CD4-positive, alpha-beta T cell (primary cell): ENCODE results near the gene C19orf47. TPM values are rescaled to one million over a fixed set of nuclear protein-coding genes. Genes with fewer than 3 reads are reported as not detected.
A peak's percentile ranks its signal among the peaks of the same experiment; 100 is the strongest.

Source experiments
- ATAC-seq: fragments of 200-7000 bp; cut with Tn5 transposase; one replicate; pipeline ENCODE4 v1.10.0; 2022; ENCODE audit warnings: mild to moderate bottlenecking; ENCODE audit not compliant: poor library complexity
- CTCF ChIA-PET: fragments of 350-600 bp; sonication (Branson Sonifier 250); formaldehyde crosslinking; loops from one replicate; lab custom pipeline; 2021; ENCODE audit warnings: antibody characterized with exemption, inconsistent platforms; lab: Charles Lee
- POLR2A ChIA-PET: fragments of 350-600 bp; sonication (Branson Sonifier 250); formaldehyde crosslinking; loops from one replicate; lab custom pipeline; 2021; ENCODE audit warnings: antibody characterized with exemption, inconsistent platforms; lab: Charles Lee
- DNase-seq, 14 experiments: peaks; one replicate each; pipeline ENCODE4 v3.0.0-alpha.2; 2013 to 2020; ENCODE audit warnings: mixed read lengths in 2 of 14
- H3K27ac ChIP-seq, 2 donors: one replicate each; pipeline versions ENCODE4 v1.5.1 to v1.7.0; 2013; ENCODE audit warnings: low read length in 2 of 2, low read depth in 1 of 2, mild to moderate bottlenecking in 1 of 2
- H3K27me3 ChIP-seq, 2 experiments: 1 replicate in 1 of 2; 2 replicates in 1 of 2; pipeline versions ENCODE4 v1.6.1 to v1.7.0; 2013; ENCODE audit warnings: low read length in 2 of 2, control low read depth in 1 of 2, mild to moderate bottlenecking in 1 of 2, moderate library complexity in 1 of 2; ENCODE audit not compliant: insufficient read depth in 2 of 2, control insufficient read depth in 1 of 2
- H3K36me3 ChIP-seq: one replicate; pipeline ENCODE4 v1.6.1; 2013; ENCODE audit warnings: low read length, control low read depth; ENCODE audit not compliant: insufficient read depth
- H3K4me1 ChIP-seq: one replicate; pipeline ENCODE4 v1.6.1; 2013; ENCODE audit warnings: low read length, control low read depth; ENCODE audit not compliant: insufficient read depth
- H3K4me3 ChIP-seq: one replicate; pipeline ENCODE4 v1.5.1; 2013; ENCODE audit warnings: mild to moderate bottlenecking, low read length, moderate library complexity
- H3K9me3 ChIP-seq, 2 experiments: 1 replicate in 1 of 2; 2 replicates in 1 of 2; pipeline versions ENCODE4 v1.6.1 to v1.7.0; 2013; ENCODE audit warnings: low read length in 2 of 2, mild to moderate bottlenecking in 2 of 2, control low read depth in 1 of 2, moderate library complexity in 1 of 2; ENCODE audit not compliant: control insufficient read depth in 1 of 2, insufficient read depth in 1 of 2
- H3K27ac Mint-ChIP-seq: one replicate; pipeline ENCODE4 v1.8.0; 2020; ENCODE audit warnings: mixed read lengths
- H3K27me3 Mint-ChIP-seq: one replicate; pipeline ENCODE4 v1.8.0; 2021; ENCODE audit warnings: mixed read lengths
- H3K36me3 Mint-ChIP-seq: one replicate; pipeline ENCODE4 v1.8.0; 2021; ENCODE audit warnings: low read depth, mixed read lengths
- H3K4me1 Mint-ChIP-seq: one replicate; pipeline ENCODE4 v1.8.0; 2021; ENCODE audit warnings: low read depth, mixed read lengths
- H3K4me3 Mint-ChIP-seq: one replicate; pipeline ENCODE4 v1.8.0; 2020; ENCODE audit warnings: mild to moderate bottlenecking, mixed read lengths
- H3K9me3 Mint-ChIP-seq: one replicate; pipeline ENCODE4 v1.8.0; 2020; ENCODE audit warnings: mixed read lengths
- intact Hi-C, 2 experiments: fragments of 100-400 bp; cut with DNase I in 1 of 2; cut with micrococcal nuclease in 1 of 2; formaldehyde crosslinking; loops; one replicate each; pipeline versions ENCODE4 v1.15.1 to v1.9.0; 2023 to 2025; cut with DNase I, micrococcal nuclease
- total RNA-seq, 174 experiments: library from RNA in 2 of 174; stranded (reverse) in 2 of 174; gene quantifications; one replicate each; pipeline ENCODE4 v1.2.3 and lab custom pipeline; 2021 to 2026
- TF ChIP-seq, protein P1 (sequence below): fragments of 200-600 bp; IDR thresholded peaks from one replicate; pipeline ENCODE4 v1.8.0; 2022; ENCODE audit warnings: antibody characterized with exemption, mild to moderate bottlenecking

The C19orf47 gene
- total RNA-seq, 2 experiments from 2014 or later = 10.1 to 11.2 TPM

DNA sequence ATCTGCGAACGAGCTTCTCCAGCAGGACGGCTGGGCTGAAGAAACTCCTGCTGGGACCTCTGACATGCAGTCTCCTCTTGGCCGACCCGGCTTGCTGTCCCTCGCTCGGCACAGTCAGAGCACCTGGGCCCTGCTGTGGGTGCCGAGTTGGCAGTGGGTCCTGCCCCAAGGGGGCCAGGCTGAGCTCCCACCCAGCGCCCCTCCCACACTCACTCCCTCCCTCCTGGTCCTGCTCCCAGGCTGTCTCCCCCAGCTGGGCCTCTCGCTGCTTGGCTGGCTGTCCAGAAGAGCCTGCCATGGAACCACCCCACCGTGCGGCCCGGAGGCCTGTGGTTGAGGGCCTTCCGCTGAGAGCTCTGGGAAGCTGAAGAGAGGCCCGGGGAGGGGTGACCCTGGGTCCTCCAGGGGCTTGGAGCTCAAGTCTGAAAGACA lies 69.1 kb downstream of the C19orf47 start:
- H3K27me3 Mint-ChIP-seq = no peaks in the 10 kb centered on the region
- Histone ChIP-seq H3K36me3 (peaks cover 8% of the 10 kb centered on the region), H3K9me3 (no peaks in the 10 kb centered on the region), H3K4me1 (peaks cover 89% of the 10 kb centered on the region), H3K27ac (no peak overlapping the region), H3K27me3 (no peaks in the 10 kb centered on the region), H3K4me3 (no peak overlapping the region)
- peaks cover 76% of the 10 kb centered on the region for H3K4me1 Mint-ChIP-seq
- no peaks in the 10 kb centered on the region for H3K9me3 Mint-ChIP-seq
- peaks cover 24% of the 10 kb centered on the region for H3K36me3 Mint-ChIP-seq
- POLR2A ChIA-PET = interaction anchor here (0.7 kb wide), 1 partner anchor 834 kb away, joined by 3 read pairs; the partner anchor contains the start of gene SUPT5H
- H3K4me3 Mint-ChIP-seq = no peak overlapping the region
- DNase-seq = no peak
- peak overlapping the region; percentile 44 for H3K27ac Mint-ChIP-seq
- ATAC-seq = no peak
- CTCF ChIA-PET = no interaction called here
- intact Hi-C loops = no loop called here
- TF ChIP-seq, protein P1, sequence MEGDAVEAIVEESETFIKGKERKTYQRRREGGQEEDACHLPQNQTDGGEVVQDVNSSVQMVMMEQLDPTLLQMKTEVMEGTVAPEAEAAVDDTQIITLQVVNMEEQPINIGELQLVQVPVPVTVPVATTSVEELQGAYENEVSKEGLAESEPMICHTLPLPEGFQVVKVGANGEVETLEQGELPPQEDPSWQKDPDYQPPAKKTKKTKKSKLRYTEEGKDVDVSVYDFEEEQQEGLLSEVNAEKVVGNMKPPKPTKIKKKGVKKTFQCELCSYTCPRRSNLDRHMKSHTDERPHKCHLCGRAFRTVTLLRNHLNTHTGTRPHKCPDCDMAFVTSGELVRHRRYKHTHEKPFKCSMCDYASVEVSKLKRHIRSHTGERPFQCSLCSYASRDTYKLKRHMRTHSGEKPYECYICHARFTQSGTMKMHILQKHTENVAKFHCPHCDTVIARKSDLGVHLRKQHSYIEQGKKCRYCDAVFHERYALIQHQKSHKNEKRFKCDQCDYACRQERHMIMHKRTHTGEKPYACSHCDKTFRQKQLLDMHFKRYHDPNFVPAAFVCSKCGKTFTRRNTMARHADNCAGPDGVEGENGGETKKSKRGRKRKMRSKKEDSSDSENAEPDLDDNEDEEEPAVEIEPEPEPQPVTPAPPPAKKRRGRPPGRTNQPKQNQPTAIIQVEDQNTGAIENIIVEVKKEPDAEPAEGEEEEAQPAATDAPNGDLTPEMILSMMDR = no peak

DNA sequence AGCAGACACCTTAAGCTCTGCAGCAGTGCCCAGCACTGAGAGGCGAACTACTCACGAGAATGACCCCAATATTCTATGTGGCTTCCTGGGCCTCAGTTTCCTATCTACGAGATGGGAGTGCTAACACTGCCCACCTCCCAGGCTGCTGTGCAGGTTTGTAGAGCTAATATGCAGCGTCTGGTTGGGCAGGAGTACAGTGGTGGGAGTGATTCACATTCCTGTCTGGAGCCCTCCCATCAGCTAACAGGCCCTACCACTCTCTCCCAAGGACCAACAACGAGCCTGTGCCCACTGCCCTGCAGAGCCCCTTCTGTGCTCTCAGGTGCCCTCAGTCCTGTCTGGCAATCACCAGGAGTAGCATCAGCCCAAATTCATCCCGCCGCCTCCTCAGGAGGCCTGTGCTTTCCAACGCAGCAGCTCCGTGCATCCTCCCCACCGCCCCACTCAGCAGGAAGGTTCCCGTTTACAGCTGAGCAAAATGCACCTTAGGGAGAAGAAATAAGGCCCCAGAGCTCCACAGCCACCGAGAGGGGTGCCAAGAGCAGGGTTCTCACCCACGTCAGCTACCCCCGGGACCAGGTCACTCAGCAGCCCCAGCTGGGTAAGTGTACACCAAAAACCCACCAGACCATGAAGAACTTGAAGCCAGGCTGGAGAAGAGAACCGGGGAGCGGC lies 69.7 kb downstream of the C19orf47 start:
- intact Hi-C loops = no loop called here
- DNase-seq (no peak), ATAC-seq (no peak)
- peak overlapping the region; percentile 65 for H3K27ac Mint-ChIP-seq
- TF ChIP-seq, protein P1 = no peak
- H3K36me3 ChIP-seq = peaks cover 8% of the 10 kb centered on the region
- H3K4me3 Mint-ChIP-seq = no peak overlapping the region
- H3K27me3 ChIP-seq = no peaks in the 10 kb centered on the region
- no peaks in the 10 kb centered on the region for H3K9me3 ChIP-seq
- H3K4me3 ChIP-seq = no peak overlapping the region
- H3K36me3 Mint-ChIP-seq = peaks cover 24% of the 10 kb centered on the region
- CTCF ChIA-PET = no interaction called here
- H3K4me1 ChIP-seq = peaks cover 89% of the 10 kb centered on the region
- POLR2A ChIA-PET = no interaction called here
- H3K9me3 Mint-ChIP-seq = no peaks in the 10 kb centered on the region
- H3K4me1 Mint-ChIP-seq = peaks cover 81% of the 10 kb centered on the region
- no peaks in the 10 kb centered on the region for H3K27me3 Mint-ChIP-seq
- H3K27ac ChIP-seq = no peak overlapping the region

DNA sequence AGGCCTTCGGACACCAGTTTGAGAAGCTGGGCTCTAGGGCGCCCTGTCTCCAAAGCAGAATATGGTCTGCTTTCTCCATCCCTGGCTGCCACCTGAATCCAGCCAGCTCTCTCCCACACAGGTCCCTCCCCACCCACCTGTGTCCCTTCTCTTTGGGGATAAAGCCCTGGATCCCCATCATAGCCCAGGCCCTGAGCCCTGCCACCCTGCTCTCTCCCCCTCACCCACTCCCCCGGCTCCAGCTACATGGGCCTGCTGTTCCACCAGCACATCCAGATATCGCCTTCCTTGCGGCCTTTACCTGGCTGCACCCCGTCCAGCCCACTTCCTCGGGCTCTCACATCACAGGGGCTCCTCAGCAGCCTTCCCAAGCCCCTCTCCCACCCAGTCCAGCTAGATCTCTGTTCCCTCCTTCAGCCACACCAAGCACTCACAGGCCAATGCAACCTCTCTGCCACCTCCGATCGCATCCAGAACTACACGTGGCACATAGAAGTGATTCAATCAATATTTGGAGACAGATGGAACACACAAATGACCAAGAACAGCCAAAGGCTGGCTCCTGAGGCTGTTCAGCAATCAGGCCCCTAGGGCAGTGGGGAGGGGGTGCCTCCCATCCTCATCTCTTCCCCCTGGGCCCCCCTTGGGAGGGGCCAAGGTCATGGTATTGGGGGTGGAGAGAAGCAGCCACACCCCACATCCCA lies 70.7 kb downstream of the C19orf47 start:
- Histone ChIP-seq H3K27me3 (no peaks in the 10 kb centered on the region), H3K27ac (no peak overlapping the region), H3K9me3 (no peaks in the 10 kb centered on the region), H3K4me1 (peaks cover 80% of the 10 kb centered on the region), H3K36me3 (peaks cover 8% of the 10 kb centered on the region), H3K4me3 (no peak overlapping the region)
- POLR2A ChIA-PET = interaction anchor here (0.8 kb wide), 1 partner anchor 8 kb away, joined by 5 read pairs; no protein-coding TSS in a partner anchor
- no peak for ATAC-seq
- TF ChIP-seq, protein P1 = no peak
- DNase-seq = no peak
- CTCF ChIA-PET = no interaction called here
- Mint-ChIP-seq H3K4me3 (peak overlapping the region; percentile 31), H3K27me3 (no peaks in the 10 kb centered on the region), H3K4me1 (peaks cover 78% of the 10 kb centered on the region), H3K36me3 (peaks cover 20% of the 10 kb centered on the region), H3K9me3 (no peaks in the 10 kb centered on the region), H3K27ac (peak overlapping the region; percentile 65)
- intact Hi-C loops = no loop called here
